Measurements from ENCODE around the gene PITPNB. TPM values are rescaled to one million over a fixed set of nuclear protein-coding genes. Genes with fewer than 3 reads are reported as not detected.

PITPNB gene
- total RNA-seq, 6 donors from 2014 or later, result 26.6 to 65.9 (median 41.0) TPM

GRCh38 chr22:27834364-27835185 lies 84.5 kb downstream of the PITPNB start:
- TF ChIP-seq CTCF (IDR thresholded peaks at IDR 0.05) (no peak), POLR2A (IDR thresholded peaks at IDR 0.05) (no peak), EP300 (IDR thresholded peaks at IDR 0.05) (no peak), POLR2AphosphoS5 (IDR thresholded peaks at IDR 0.05) (no peak)
- no peak overlapping the region for H3K4me3 ChIP-seq
- peak in 1 of 2 donors; percentile 49 for ATAC-seq (ENCODE audit: low FRiP score in 2 of 2)
- 94 to 98% methylated on average over 13 to 18 of the region's 20 CpGs for WGBS, 2 donors
- no peak for DNase-seq
- H3K4me1 ChIP-seq, result no peaks in the 10 kb centered on the region
- no peak overlapping the region for H3K27ac ChIP-seq
- no peaks in the 10 kb centered on the region for H3K36me3 ChIP-seq
- no peaks in the 10 kb centered on the region for H3K27me3 ChIP-seq
- H3K9me3 ChIP-seq, result no peaks in the 10 kb centered on the region

- DNase-seq, result no peak
- TF ChIP-seq CTCF (IDR thresholded peaks at IDR 0.05), result no peak
- no peak for TF ChIP-seq POLR2AphosphoS5 (IDR thresholded peaks at IDR 0.05)
- TF ChIP-seq EP300 (IDR thresholded peaks at IDR 0.05), result no peak
- no peak for TF ChIP-seq POLR2A (IDR thresholded peaks at IDR 0.05)
These were observed 85.3 kb downstream of the PITPNB start for GRCh38 chr22:27833803-27834202.

GRCh38 chr22:27832606-27833005 lies 86.5 kb downstream of the PITPNB start:
- H3K36me3 ChIP-seq, result no peaks in the 10 kb centered on the region
- H3K9me3 ChIP-seq, result no peaks in the 10 kb centered on the region
- TF ChIP-seq POLR2AphosphoS5 (IDR thresholded peaks at IDR 0.05) (no peak), CTCF (IDR thresholded peaks at IDR 0.05) (no peak), EP300 (IDR thresholded peaks at IDR 0.05) (no peak), POLR2A (IDR thresholded peaks at IDR 0.05) (no peak)
- DNase-seq, result no peak
- no peak overlapping the region for H3K4me3 ChIP-seq
- no peaks in the 10 kb centered on the region for H3K27me3 ChIP-seq
- no peaks in the 10 kb centered on the region for H3K4me1 ChIP-seq
- H3K27ac ChIP-seq, result no peak overlapping the region
- WGBS, 2 donors, result 97 to 98% methylated on average over 7 of the region's 7 CpGs
- no peak for ATAC-seq (ENCODE audit: low FRiP score in 2 of 2)

More at GRCh38 chr22:27833803-27834202, 85.3 kb downstream of the PITPNB start:
- no peaks in the 10 kb centered on the region for H3K9me3 ChIP-seq
- no peaks in the 10 kb centered on the region for H3K27me3 ChIP-seq
- no peaks in the 10 kb centered on the region for H3K4me1 ChIP-seq
- H3K36me3 ChIP-seq, result no peaks in the 10 kb centered on the region
- no peak overlapping the region for H3K27ac ChIP-seq
- 97% methylated on average over 2 of the region's 2 CpGs for WGBS, 2 donors
- H3K4me3 ChIP-seq, result no peak overlapping the region
- no peak for ATAC-seq (ENCODE audit: low FRiP score in 2 of 2)

GRCh38 chr22:27829620-27830019 lies 89.4 kb downstream of the PITPNB start:
- Histone ChIP-seq H3K27ac (no peak overlapping the region), H3K36me3 (no peaks in the 10 kb centered on the region), H3K4me3 (no peak overlapping the region), H3K9me3 (no peaks in the 10 kb centered on the region), H3K4me1 (no peaks in the 10 kb centered on the region), H3K27me3 (no peaks in the 10 kb centered on the region)
- WGBS, 2 donors, result 100% methylated on average over 2 to 3 of the region's 3 CpGs
- no peak for DNase-seq
- no peak for ATAC-seq (ENCODE audit: low FRiP score in 2 of 2)
- TF ChIP-seq POLR2AphosphoS5 (IDR thresholded peaks at IDR 0.05) (no peak), EP300 (IDR thresholded peaks at IDR 0.05) (no peak), CTCF (IDR thresholded peaks at IDR 0.05) (no peak), POLR2A (IDR thresholded peaks at IDR 0.05) (no peak)
